CMK (cell line): Measurements from ENCODE around the gene HOXB3.
A peak's percentile ranks its signal among the peaks of the same experiment; 100 is the strongest.
"Not testable (repeated sequence)": the region's sequence is repeated elsewhere in the genome, so short reads cannot be mapped to it uniquely, and the experiment has no call there.

Source experiments
- DNase-seq: peaks from one replicate; pipeline ENCODE4 v3.0.0-alpha.2; 2010; ENCODE audit warnings: low read depth

The HOXB3 gene

GRCh38 chr17:48526608-48527546 is 63.2 kb downstream of the HOXB3 start:
- no peak for DNase-seq

GRCh38 chr17:48523010-48523409 is 67.0 kb downstream of the HOXB3 start:
- no peak for DNase-seq

- DNase-seq, result peak; percentile 58
Observed at GRCh38 chr17:48522031-48522653, 67.9 kb downstream of the HOXB3 start.

- DNase-seq, result no peak
Observed at GRCh38 chr17:48520631-48521079, 69.4 kb downstream of the HOXB3 start.

GRCh38 chr17:48519427-48519826 is 70.6 kb downstream of the HOXB3 start:
- no peak for DNase-seq

GRCh38 chr17:48517478-48517877 is 72.6 kb downstream of the HOXB3 start:
- no peak for DNase-seq

- no peak for DNase-seq
Observed at GRCh38 chr17:48515925-48516900, 73.8 kb downstream of the HOXB3 start.

GRCh38 chr17:48514477-48514876 is 75.6 kb downstream of the HOXB3 start:
- DNase-seq, result no peak

- DNase-seq, result no peak
Observed at GRCh38 chr17:48513666-48514455, 76.2 kb downstream of the HOXB3 start.

GRCh38 chr17:48513097-48513496 is 76.9 kb downstream of the HOXB3 start:
- DNase-seq, result no peak

GRCh38 chr17:48510761-48511604 is 79.1 kb downstream of the HOXB3 start:
- DNase-seq, result no peak

- no peak for DNase-seq
Observed at GRCh38 chr17:48510381-48510760, 79.7 kb downstream of the HOXB3 start.

- DNase-seq, result not testable (repeated sequence)
Observed at GRCh38 chr17:48509708-48510107, 80.3 kb downstream of the HOXB3 start.

- no peak for DNase-seq
Observed at GRCh38 chr17:48506246-48506645, 83.8 kb downstream of the HOXB3 start.

GRCh38 chr17:48505788-48506187 is 84.3 kb downstream of the HOXB3 start:
- DNase-seq, result no peak

GRCh38 chr17:48504953-48505352 is 85.1 kb downstream of the HOXB3 start:
- DNase-seq, result no peak

GRCh38 chr17:48503747-48504146 is 86.3 kb downstream of the HOXB3 start:
- DNase-seq, result no peak

GRCh38 chr17:48502901-48503300 is 87.1 kb downstream of the HOXB3 start:
- no peak for DNase-seq

GRCh38 chr17:48502312-48502711 is 87.7 kb downstream of the HOXB3 start:
- DNase-seq, result no peak
